RWPE1 (cell line): Measurements from ENCODE around the gene FBXW9.
"Not testable (repeated sequence)": the region's sequence is repeated elsewhere in the genome, so short reads cannot be mapped to it uniquely, and the experiment has no call there.

Source experiments
- CTCF ChIA-PET: fragments of 350-600 bp; sonication (Branson Sonifier 250); formaldehyde crosslinking; extraction: SDS; loops from one replicate; lab custom pipeline; 2021; lab: Yijun Ruan, JAX
- POLR2A ChIA-PET: fragments of 400-600 bp; formaldehyde crosslinking; extraction: SDS; loops from one replicate; lab custom pipeline; 2020; ENCODE audit warnings: antibody characterized with exemption; ENCODE audit not compliant: low non-redundant PET; lab: Yijun Ruan, JAX
- DNase-seq: peaks from one replicate; pipeline ENCODE4 v3.0.0; 2012; ENCODE audit warnings: low spot score
- H3K27ac ChIP-seq: fragments of 450-650 bp; 2 replicates; pipeline ENCODE4 v1.5.1; 2017
- CTCF ChIP-seq: fragments of 450-650 bp; conservative IDR thresholded peaks from 2 replicates; pipeline ENCODE4 v1.5.1; 2017; ENCODE audit warnings: low read depth, mild to moderate bottlenecking

The FBXW9 gene

DNA sequence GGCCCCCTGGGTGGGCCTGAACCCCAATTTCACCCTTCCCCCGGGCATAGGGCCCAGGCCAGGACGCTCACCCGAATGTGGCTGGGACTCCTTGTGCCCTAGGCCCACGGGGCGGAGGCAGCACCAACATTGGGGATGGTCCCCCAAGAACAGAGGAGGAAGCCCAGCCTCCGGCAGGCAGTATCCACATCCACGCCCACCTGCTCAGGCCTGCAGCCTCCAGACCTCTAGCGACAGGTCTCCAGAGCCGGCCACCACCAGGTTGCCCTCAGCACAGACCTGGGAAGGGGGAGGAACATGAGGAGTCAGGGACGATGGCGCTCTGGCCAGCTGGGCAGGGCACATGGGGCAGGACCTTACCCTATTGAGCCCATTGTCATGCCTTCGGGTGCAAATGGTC lies 7.4 kb downstream of the FBXW9 start:
- POLR2A ChIA-PET, result no interaction called here
- CTCF ChIA-PET, result interaction anchor here (0.7 kb wide), 1 partner anchor 33 kb away, joined by 3 read pairs; no protein-coding TSS in a partner anchor
- no peak overlapping the region for H3K27ac ChIP-seq
- DNase-seq, result no peak
- TF ChIP-seq CTCF, result no peak

DNA sequence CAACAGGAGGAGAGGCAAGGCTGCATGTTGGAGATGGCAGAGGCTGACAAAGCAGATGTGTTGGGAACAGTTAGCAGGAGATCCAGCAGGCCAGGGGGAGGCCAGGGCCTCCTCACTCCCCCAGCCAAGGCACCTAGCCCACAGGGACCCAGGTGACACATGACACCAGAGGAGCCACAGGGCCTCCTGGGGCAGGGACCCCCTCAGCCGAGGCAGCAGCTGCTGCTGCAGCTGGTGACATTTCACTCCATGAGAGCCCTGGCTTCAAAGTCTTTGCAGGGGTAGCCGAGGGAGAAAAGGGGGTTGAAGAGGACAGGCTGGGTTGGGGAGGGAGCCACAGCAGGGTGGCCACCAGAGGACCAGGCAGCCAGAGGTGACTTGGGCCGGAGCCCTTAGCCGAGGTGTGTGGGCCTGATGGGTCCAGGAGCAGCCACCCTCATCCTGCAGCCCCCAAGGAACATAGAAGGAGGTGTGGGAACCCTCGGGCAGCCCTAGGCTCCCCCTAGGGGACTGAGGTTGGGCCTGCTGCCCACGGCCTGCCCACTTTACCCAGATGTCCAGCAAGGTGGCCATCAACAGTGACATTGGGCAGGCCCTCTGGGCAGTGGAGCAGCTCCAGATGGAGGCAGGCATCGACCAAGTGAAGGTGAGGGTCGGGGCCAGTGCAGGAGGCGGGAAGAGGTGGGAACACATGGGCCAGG lies 8.8 kb downstream of the FBXW9 start, which contains the start of gene GNG14:
GNG14 (plus strand) TSS at position 503 of the 701 bp plus-strand sequence; CDS start at position 554, 51 bp downstream.
- no peak for TF ChIP-seq CTCF
- DNase-seq, result no peak
- CTCF ChIA-PET, result interaction anchor here (0.6 kb wide), 1 partner anchor 10 kb away, joined by 3 read pairs; no protein-coding TSS in a partner anchor
- POLR2A ChIA-PET, result no interaction called here
- H3K27ac ChIP-seq, result no peak within 1 kb of the TSS; the same call in 1 of the 2 replicates

GRCh38 chr19:12685831-12686230 lies 10.6 kb downstream of the FBXW9 start:
- H3K27ac ChIP-seq, result no peak overlapping the region
- ChIA-PET POLR2A (no interaction called here), CTCF (interaction anchor here (1.1 kb wide), 1 partner anchor 162 kb away, joined by 4 read pairs; no protein-coding TSS in a partner anchor)
- TF ChIP-seq CTCF, result no peak
- DNase-seq, result no peak

DNA sequence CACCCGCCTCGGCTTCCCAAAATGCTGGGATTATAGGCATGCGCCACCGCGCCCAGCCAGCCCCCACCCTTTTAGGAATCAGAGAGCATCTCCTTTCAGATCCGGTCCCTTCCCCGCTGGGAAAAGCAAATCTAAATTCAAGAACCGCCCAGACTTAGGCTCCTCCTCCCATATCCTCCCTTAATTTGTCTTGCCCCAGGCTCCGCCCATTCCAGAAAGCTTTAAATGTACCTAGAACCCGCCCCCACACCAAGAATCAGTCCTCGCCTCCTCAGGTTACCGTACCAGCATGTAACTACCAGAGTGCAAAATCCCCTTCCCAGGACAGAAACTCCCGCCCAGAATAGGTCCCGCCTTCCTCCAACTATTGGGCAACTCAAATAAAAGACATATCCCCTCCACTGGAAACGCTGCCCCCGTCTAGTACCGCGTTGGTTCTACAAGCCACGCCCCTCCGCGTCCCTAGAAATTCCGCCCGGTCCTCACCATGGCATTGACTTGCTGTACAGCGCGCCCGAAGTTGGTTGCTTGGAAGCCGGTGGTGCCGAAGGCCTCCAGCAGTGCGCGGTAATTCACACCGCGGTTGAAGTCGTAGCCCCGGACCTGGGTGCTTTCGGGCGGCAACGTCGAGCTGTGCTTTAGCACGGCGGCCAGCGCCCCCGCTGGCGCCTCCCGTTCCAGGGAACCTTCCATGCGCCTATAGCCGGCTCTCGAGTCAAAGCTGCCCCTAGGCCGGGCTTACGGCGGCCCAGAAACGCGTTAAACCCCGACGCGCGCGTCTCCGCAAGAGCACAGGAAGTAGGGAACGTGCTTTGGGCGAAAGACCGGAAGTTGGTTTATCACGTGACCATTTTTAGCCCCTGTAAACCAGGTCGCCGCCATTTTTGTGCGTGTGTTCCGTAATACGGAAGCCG lies 15.1 kb downstream of the FBXW9 start, which contains the start of gene DHPS:
DHPS (minus strand) TSS at position 807 of the 914 bp plus-strand sequence; CDS start at position 693, 114 bp downstream.
- H3K27ac ChIP-seq, result peak within 1 kb of the TSS; percentile 99
- DNase-seq, result peak; percentile 96
- POLR2A ChIA-PET, result interaction anchor here (0.5 to 0.7 kb wide), 5 partner anchors 8 to 794 kb away, joined by 3 to 8 read pairs (median 5); no protein-coding TSS in a partner anchor
- TF ChIP-seq CTCF, result no peak
- CTCF ChIA-PET, result interaction anchor here (0.5 to 1.3 kb wide), 6 partner anchors 9 to 945 kb away, joined by 3 to 5 read pairs (median 4); partner anchors contain the start of genes MAN2B1 and WDR83

DNA sequence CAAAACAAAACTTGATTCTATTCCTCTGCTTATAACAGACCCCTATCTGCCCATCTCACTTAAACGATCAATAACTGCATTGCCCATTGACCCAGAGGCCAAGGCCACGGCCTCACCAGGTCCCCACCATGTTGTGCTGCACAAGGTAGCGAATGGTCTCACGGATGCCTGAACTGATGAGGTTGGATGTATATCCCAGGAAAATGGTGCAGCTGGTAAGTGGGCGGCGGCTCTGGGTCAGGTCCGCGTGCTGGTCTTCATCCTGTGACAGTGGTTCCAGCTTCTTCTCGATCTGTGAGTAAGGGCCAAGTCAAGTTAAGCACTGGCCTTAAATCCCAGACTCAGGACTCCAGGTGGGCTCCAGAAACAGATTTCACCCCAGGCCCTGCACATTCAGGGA lies 16.4 kb downstream of the FBXW9 start:
- no peak for DNase-seq
- CTCF ChIA-PET, result no interaction called here
- POLR2A ChIA-PET, result no interaction called here
- peak overlapping the region; percentile 99 for H3K27ac ChIP-seq
- TF ChIP-seq CTCF, result no peak

GRCh38 chr19:12678039-12678438 lies 18.4 kb downstream of the FBXW9 start:
- ChIA-PET POLR2A (interaction anchor here (0.6 kb wide), 3 partner anchors 9 to 1118 kb away, joined by 3 to 5 read pairs (median 3); a partner anchor contains a TSS), CTCF (interaction anchor here (0.6 kb wide), 1 partner anchor 63 kb away, joined by 4 read pairs; no protein-coding TSS in a partner anchor)
- not testable (repeated sequence) for DNase-seq
- peak overlapping the region; percentile 40 for H3K27ac ChIP-seq
